K562 (cell line): ENCODE measurements around the gene BRCA1. TPM values are rescaled to one million over a fixed set of nuclear protein-coding genes. Genes with fewer than 3 reads are reported as not detected.

Experiments
- CREBBP ChIP-seq: IDR thresholded peaks from one replicate; pipeline ENCODE4 v1.6.1; 2012; ENCODE audit warnings: low read depth, mild to moderate bottlenecking, control low read depth, inconsistent platforms, low read length
- CREM ChIP-seq: IDR thresholded peaks from 2 replicates; pipeline ENCODE4 v1.6.1; 2014; ENCODE audit warnings: antibody characterized with exemption, low read depth
- ELF1 ChIP-seq: fragments of 200-800 bp; sonication (Bioruptor generic); IDR thresholded peaks from 2 replicates; pipeline ENCODE4 v1.6.1; 2016; ENCODE audit warnings: missing genetic modification characterization, missing compliant biosample characterization
- EP400 ChIP-seq: fragments of 450-650 bp; IDR thresholded peaks from 2 replicates; pipeline ENCODE4 v1.6.1; 2017; ENCODE audit warnings: antibody characterized with exemption, mild to moderate bottlenecking, moderate library complexity
- FOXK2 ChIP-seq, 2 experiments: fragments of 450-650 bp; IDR thresholded peaks in 1 of 2; conservative IDR thresholded peaks in 1 of 2; 2 replicates each; pipeline ENCODE4 v1.6.1; 2016; ENCODE audit warnings: low read depth in 2 of 2, mild to moderate bottlenecking in 1 of 2
- HNRNPL ChIP-seq: fragments of 200-400 bp; formaldehyde crosslinking; IDR thresholded peaks from 2 replicates; pipeline ENCODE4 v1.6.1; 2017; ENCODE audit warnings: low read depth, mild to moderate bottlenecking, low read length
- IRF2 ChIP-seq: sonication (generic); formaldehyde crosslinking; IDR thresholded peaks from 2 replicates; pipeline ENCODE4 v1.8.1; 2022; ENCODE audit warnings: mild to moderate bottlenecking, missing genetic modification reagents
- KAT8 ChIP-seq: fragments of 450-650 bp; IDR thresholded peaks from 2 replicates; pipeline ENCODE4 v1.6.1; 2016; ENCODE audit warnings: low read depth, mild to moderate bottlenecking
- PHF8 ChIP-seq: fragments of 200-600 bp; sonication (generic); IDR thresholded peaks from 2 replicates; pipeline ENCODE4 v1.6.1; 2012; ENCODE audit warnings: mixed run types, mild to moderate bottlenecking, inconsistent platforms, low read length, moderate library complexity, borderline replicate concordance
- SAP30 ChIP-seq: fragments of 200-600 bp; sonication (generic); IDR thresholded peaks from 2 replicates; pipeline ENCODE4 v1.6.1; 2012; ENCODE audit warnings: borderline replicate concordance, low read depth, mild to moderate bottlenecking, moderate library complexity, low read length, control low read depth, inconsistent platforms; ENCODE audit not compliant: insufficient read depth, poor library complexity, severe bottlenecking
- SMAD1 ChIP-seq: fragments of 150-350 bp; IDR thresholded peaks from 2 replicates; pipeline ENCODE4 v1.6.1; 2014; ENCODE audit warnings: low read length, low read depth; ENCODE audit not compliant: partially characterized antibody
- TARDBP ChIP-seq: fragments of 450-650 bp; IDR thresholded peaks from 2 replicates; pipeline ENCODE4 v1.6.1; 2016
- TOE1 ChIP-seq, 2 experiments: fragments of 450-650 bp in 1 of 2; sonication (generic) in 1 of 2; formaldehyde crosslinking in 1 of 2; IDR thresholded peaks; 2 replicates each; pipeline versions ENCODE4 v1.7.1 to v1.8.0; 2016 to 2022; ENCODE audit warnings: borderline replicate concordance in 2 of 2, mild to moderate bottlenecking in 2 of 2, antibody characterized with exemption in 1 of 2, inconsistent platforms in 1 of 2, low read depth in 1 of 2, missing genetic modification reagents in 1 of 2, moderate library complexity in 1 of 2
- polyA plus RNA-seq, 8 experiments: library from polyadenylated mRNA; depleted of rRNA in 4 of 8; stranded (reverse) in 5 of 8; unstranded in 3 of 8; fragments of >200 nt; fragmentation: Nextera tagmentation in 2 of 8; fragmentation: Illumina TruSeq in 1 of 8; extraction: Ambion mirVana in 2 of 8; extraction: Trizol in 1 of 8; gene quantifications; 2 replicates each; pipeline versions ENCODE4 v1.2.1 to v1.2.3, GENCODE V29; 2011 to 2014; ENCODE audit warnings: inconsistent platforms in 1 of 8, missing spikeins in 1 of 8
- total RNA-seq, 7 experiments: library from RNA; depleted of rRNA in 6 of 7; stranded (reverse); fragments of >200 nt in 6 of 7; fragmentation: Illumina TruSeq in 2 of 7; extraction: Trizol in 2 of 7; gene quantifications; 2 replicates each; pipeline versions ENCODE4 v1.2.1 to v1.2.3, GENCODE V29; 2011 to 2021; ENCODE audit warnings: low replicate concordance in 1 of 7
- TF ChIP-seq, protein P1 (sequence below): fragments of 450-650 bp; IDR thresholded peaks from 2 replicates; pipeline ENCODE4 v1.6.1; 2017; ENCODE audit warnings: antibody characterized with exemption, mild to moderate bottlenecking
- TF ChIP-seq, protein P2 (sequence below): fragments of 450-650 bp; formaldehyde crosslinking; IDR thresholded peaks from 2 replicates; pipeline ENCODE4 v1.4.0; 2020; ENCODE audit warnings: mild to moderate bottlenecking, moderate library complexity
- TF ChIP-seq, protein P3 (sequence below): fragments of 450-650 bp; IDR thresholded peaks from 2 replicates; pipeline ENCODE4 v1.6.1; 2016; ENCODE audit warnings: borderline replicate concordance

BRCA1 gene
- total and polyA plus RNA-seq, 9 of the 15 experiments (the other 6 are each of a cell fraction or from before 2014, with no cell fraction given) = 25.9 to 95.3 (median 62.3) TPM

GRCh38 chr17:43006639-43007551, 118.3 kb downstream of the BRCA1 start, which contains the start of gene IFI35 (continued):
- TF ChIP-seq, protein P1, sequence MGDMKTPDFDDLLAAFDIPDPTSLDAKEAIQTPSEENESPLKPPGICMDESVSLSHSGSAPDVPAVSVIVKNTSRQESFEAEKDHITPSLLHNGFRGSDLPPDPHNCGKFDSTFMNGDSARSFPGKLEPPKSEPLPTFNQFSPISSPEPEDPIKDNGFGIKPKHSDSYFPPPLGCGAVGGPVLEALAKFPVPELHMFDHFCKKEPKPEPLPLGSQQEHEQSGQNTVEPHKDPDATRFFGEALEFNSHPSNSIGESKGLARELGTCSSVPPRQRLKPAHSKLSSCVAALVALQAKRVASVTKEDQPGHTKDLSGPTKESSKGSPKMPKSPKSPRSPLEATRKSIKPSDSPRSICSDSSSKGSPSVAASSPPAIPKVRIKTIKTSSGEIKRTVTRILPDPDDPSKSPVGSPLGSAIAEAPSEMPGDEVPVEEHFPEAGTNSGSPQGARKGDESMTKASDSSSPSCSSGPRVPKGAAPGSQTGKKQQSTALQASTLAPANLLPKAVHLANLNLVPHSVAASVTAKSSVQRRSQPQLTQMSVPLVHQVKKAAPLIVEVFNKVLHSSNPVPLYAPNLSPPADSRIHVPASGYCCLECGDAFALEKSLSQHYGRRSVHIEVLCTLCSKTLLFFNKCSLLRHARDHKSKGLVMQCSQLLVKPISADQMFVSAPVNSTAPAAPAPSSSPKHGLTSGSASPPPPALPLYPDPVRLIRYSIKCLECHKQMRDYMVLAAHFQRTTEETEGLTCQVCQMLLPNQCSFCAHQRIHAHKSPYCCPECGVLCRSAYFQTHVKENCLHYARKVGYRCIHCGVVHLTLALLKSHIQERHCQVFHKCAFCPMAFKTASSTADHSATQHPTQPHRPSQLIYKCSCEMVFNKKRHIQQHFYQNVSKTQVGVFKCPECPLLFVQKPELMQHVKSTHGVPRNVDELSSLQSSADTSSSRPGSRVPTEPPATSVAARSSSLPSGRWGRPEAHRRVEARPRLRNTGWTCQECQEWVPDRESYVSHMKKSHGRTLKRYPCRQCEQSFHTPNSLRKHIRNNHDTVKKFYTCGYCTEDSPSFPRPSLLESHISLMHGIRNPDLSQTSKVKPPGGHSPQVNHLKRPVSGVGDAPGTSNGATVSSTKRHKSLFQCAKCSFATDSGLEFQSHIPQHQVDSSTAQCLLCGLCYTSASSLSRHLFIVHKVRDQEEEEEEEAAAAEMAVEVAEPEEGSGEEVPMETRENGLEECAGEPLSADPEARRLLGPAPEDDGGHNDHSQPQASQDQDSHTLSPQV = 0 out of 2 replicates have a peak, but pooled peaks have one; percentile 26
- TF ChIP-seq, protein P2, sequence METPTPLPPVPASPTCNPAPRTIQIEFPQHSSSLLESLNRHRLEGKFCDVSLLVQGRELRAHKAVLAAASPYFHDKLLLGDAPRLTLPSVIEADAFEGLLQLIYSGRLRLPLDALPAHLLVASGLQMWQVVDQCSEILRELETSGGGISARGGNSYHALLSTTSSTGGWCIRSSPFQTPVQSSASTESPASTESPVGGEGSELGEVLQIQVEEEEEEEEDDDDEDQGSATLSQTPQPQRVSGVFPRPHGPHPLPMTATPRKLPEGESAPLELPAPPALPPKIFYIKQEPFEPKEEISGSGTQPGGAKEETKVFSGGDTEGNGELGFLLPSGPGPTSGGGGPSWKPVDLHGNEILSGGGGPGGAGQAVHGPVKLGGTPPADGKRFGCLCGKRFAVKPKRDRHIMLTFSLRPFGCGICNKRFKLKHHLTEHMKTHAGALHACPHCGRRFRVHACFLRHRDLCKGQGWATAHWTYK (CRISPR knock-in tag) = 0 out of 2 replicates have a peak, but pooled peaks have one; percentile 16
- TF ChIP-seq, protein P3, sequence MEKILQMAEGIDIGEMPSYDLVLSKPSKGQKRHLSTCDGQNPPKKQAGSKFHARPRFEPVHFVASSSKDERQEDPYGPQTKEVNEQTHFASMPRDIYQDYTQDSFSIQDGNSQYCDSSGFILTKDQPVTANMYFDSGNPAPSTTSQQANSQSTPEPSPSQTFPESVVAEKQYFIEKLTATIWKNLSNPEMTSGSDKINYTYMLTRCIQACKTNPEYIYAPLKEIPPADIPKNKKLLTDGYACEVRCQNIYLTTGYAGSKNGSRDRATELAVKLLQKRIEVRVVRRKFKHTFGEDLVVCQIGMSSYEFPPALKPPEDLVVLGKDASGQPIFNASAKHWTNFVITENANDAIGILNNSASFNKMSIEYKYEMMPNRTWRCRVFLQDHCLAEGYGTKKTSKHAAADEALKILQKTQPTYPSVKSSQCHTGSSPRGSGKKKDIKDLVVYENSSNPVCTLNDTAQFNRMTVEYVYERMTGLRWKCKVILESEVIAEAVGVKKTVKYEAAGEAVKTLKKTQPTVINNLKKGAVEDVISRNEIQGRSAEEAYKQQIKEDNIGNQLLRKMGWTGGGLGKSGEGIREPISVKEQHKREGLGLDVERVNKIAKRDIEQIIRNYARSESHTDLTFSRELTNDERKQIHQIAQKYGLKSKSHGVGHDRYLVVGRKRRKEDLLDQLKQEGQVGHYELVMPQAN = 0 out of 2 replicates have a peak, but pooled peaks have one; percentile 14
- TF ChIP-seq CREBBP (no peak), IRF2 (CRISPR knock-in tag) (peak; percentile 25; the same call in 1 of the 2 replicates), TARDBP (0 out of 2 replicates have a peak, but pooled peaks have one; percentile 35), KAT8 (no peak), ELF1 (tag) (no peak; the same call in 1 of the 2 replicates), EP400 (peak; percentile 34; the same call in 1 of the 2 replicates), TOE1 (IDR thresholded peaks at IDR 0.05; ENCODE audit: borderline replicate concordance) (0 out of 2 replicates have a peak, but pooled peaks have one; percentile 34), TOE1 (CRISPR knock-in tag; IDR thresholded peaks at IDR 0.05; ENCODE audit: borderline replicate concordance, low read depth) (no peak), SAP30 (peak; percentile 9), FOXK2 (conservative IDR thresholded peaks at IDR 0.05 in 1 of 2, IDR thresholded peaks at IDR 0.05 in 1 of 2; ENCODE audit: low read depth in 2 of 2) (peak in 1 of 2 experiments; percentile 46; a peak in 1 of 4 replicates), PHF8 (peak; percentile 55; the same call in 1 of the 2 replicates), CREM (0 out of 2 replicates have a peak, but pooled peaks have one; percentile 32), HNRNPL (no peak), SMAD1 (peak; percentile 37)
